Left renal pelvis (tissue), 4 donors: ENCODE data around the gene RANBP3. TPM values are rescaled to one million over a fixed set of nuclear protein-coding genes. Genes with fewer than 3 reads are reported as not detected.
"Not testable (repeated sequence)": the region's sequence is repeated elsewhere in the genome, so short reads cannot be mapped to it uniquely, and the experiment has no call there.

Experiments
- DNase-seq, 4 donors: peaks; one replicate each; pipeline ENCODE4 v3.0.0-alpha.2; 2013; ENCODE audit warnings: low read depth in 4 of 4, low spot score in 3 of 4
- polyA plus RNA-seq, 4 donors: library from polyadenylated mRNA; unstranded; fragments of 120-200 nt; gene quantifications; one replicate each; pipeline ENCODE4 v1.2.1, GENCODE V29; 2013; ENCODE audit not compliant: insufficient read length in 4 of 4

The RANBP3 gene
- polyA plus RNA-seq, 4 donors, result 65.6 to 76.8 (median 69.5) TPM

DNA sequence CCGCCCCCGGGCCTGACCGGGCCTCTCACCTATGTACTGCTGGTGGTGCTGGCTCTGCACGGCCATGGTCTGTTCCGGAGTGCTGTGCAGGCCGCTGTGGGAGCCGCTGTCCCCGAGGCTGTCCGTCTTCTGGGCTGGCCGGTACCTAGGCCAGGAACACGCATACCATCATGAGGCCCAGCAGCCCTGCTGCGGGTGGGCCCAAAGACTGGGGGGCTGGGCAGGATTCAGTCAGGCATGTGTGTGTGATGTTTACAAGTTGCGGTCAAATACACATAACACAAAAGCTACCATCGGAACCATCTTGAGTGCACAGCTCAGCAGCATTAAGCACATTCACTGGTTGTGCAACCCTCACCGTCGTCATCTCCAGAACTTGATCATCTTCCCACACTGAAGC, 32.2 kb upstream of the RANBP3 start:
- no peak for DNase-seq

- no peak for DNase-seq
Observed at GRCh38 chr19:6007866-6008265, 29.9 kb upstream of the RANBP3 start.

DNA sequence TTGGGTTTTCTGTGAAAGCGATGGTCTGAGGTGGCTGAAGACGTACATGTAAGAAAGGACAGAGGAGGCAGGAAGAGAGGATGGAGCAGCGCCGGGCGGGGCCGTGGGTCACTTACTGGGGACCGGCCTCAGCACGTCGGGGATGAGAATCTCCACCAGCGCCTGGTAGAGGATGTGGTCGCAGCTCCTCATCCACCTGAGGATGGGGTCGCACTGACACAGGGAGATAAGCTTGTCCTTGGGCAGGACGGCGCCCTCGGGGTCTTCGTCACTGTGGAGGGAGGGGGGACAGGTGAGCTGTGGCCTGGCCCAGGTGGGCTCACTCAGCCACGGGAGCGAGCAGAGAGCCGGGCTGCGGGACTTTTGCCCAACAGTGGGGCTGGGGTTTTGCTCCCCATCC, 29.0 kb upstream of the RANBP3 start:
- DNase-seq, result no peak

- not testable (repeated sequence) for DNase-seq
Observed at GRCh38 chr19:6006070-6006446, 28.1 kb upstream of the RANBP3 start.

DNA sequence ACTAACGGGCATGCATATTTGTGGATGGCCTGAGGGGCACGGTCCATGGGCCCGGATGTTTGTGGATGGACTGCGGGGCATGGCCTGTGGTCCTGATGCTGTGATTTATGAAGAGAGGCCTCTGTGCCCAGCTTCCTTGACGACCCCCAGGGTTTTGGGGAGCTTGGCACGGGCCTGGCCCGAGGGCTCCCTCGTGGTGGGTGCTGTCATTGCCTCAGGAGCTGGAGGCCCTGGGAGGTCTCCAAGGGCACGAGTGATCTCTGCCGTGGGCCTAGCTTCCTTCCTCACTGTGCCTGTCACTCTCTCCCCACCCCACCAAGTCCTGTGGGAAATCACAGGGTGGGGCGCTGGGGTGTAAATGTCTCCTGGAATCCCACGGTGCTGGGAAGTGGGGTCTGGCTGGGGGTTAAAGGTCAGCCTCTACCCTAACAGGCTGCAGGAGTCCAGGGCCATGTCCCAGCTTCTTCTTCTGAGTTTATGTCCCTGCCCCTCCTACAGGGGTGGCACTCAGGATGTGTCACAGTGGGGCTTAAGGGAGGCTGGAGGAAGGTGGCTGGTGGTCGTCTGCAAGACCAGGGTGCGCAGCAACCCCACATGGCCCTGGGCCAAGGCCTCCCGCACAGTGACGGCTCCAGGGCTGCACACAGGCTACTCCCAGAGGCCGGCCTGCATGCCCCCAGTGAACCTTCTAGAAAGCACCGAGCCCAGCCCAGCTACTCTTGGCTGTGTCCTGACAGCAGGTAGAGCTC, 27.6 kb upstream of the RANBP3 start:
- DNase-seq, result no peak

DNA sequence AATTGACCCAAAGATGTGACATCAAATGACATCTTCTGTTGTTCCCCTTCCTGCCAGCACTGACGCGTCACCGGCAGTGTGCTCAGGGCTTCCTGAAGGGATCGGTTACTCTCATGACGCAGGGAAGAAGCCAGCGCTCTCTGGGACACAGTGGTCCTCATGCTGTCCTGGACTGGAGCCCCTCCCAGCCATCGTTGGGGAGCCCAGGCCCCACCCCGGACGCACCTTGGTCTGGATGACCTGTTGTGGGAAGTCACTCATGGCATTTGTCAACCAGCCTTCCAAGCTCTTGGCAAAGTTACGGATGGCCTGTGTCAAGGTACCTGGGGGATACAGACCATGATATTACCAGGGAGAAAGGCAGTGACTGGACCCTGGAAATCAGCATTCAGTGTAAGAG, 26.0 kb upstream of the RANBP3 start:
- DNase-seq, result no peak

GRCh38 chr19:6002591-6002990, 24.7 kb upstream of the RANBP3 start:
- no peak for DNase-seq

- no peak for DNase-seq
Observed at GRCh38 chr19:6000228-6000847, 22.4 kb upstream of the RANBP3 start.

DNA sequence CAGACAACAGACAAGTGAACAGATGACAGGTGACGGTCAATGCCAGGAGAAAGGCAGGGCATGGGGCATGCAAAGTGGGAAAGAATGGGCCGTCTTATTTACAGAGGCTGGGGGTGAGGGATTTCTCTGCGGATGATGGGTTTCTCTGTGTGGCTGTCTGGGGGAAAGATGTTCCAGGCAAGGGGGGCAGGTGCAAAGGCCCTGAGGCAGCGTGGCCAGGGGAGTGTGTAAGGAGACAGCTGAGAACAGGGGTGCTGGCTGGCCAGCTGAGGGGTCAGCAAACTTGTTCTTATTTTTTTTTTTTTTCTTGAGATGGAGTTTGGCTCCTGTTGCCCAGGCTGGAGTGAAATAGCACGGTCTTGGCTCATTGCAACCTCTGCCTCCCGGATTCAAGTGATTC, 21.8 kb upstream of the RANBP3 start:
- no peak for DNase-seq

DNA sequence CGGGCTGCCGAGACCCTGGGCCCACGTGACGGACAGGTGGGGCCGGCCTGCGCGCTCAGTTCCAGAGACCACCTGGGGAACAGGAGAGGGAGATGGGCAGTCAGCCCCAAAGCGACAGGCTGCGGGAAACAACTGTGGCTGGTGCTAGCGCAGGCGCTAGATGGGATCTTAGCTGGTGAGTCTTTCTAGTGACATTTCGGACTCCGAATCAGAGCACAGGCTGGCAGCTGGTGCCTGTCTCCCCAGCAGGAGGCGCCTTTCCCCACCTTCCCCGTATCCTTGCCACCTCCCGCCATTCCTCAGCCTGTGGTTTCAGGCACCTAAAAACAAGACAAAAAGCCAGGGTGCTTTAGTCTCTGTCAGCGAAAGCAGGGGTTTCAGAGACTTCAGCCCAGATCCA, 19.4 kb upstream of the RANBP3 start:
- no peak for DNase-seq

- no peak for DNase-seq
Observed at GRCh38 chr19:5996623-5997320, 18.8 kb upstream of the RANBP3 start.

- no peak for DNase-seq
Observed at GRCh38 chr19:5996102-5996501, 18.2 kb upstream of the RANBP3 start.

DNA sequence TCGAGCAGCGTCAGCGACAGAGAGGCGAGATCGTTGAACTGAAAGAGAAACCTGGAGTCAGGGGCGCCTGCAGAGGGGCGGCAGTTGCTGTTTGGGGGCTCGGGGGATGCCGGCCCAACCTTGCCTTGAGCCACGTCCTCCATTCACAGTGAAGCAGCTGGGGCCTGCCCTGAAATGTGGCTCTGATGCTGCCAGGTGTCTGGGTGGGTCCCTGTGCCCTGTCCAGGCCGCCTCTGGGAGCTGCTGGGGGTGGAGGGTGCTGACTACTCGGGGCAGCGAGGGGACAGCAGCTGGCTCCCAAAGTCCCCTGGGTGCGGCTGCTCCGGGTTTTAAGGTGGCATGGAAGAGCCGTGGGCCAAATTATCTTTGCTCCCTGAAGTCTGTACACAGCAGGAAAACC, 17.7 kb upstream of the RANBP3 start:
- DNase-seq, result no peak

- no peak for DNase-seq
Observed at GRCh38 chr19:5994405-5995165, 16.6 kb upstream of the RANBP3 start.

DNA sequence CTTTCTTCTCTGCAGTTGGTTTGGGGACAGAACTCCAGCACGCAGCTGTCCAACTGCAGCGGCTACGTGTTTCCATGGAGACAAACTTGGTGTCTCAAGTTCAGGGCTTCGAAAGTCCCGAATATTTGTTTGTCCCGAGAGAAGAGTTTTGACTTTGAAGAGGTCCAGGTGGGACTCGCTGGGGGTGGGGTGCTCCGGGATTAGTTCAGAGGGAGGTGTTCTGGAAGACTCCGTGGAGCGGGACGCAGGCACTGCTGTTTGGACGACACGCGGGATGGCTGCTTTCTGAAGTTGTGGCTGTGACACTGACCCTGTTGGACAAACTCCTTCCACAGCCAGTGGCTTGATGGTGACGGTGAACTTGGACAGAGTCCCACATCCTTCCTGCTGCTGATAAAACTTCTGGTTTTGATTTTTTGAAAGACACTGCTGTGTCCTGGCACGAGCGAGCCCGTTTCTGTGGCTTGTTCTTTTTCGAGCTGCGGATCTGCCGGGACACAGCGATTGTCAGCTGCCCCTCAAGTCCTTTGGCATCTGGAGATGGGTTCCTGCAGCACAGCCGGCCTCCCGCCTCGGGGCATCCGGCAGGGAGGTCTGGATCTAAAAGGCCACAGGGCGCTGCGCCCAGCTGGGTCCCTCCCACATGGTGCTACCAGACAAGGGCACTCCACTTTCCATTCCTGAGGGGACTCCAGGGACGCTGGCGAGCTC, 15.9 kb upstream of the RANBP3 start:
- DNase-seq, result peak in 2 of 4 donors; percentile 53 to 65

- no peak for DNase-seq
Observed at GRCh38 chr19:5993201-5993600, 15.3 kb upstream of the RANBP3 start.

DNA sequence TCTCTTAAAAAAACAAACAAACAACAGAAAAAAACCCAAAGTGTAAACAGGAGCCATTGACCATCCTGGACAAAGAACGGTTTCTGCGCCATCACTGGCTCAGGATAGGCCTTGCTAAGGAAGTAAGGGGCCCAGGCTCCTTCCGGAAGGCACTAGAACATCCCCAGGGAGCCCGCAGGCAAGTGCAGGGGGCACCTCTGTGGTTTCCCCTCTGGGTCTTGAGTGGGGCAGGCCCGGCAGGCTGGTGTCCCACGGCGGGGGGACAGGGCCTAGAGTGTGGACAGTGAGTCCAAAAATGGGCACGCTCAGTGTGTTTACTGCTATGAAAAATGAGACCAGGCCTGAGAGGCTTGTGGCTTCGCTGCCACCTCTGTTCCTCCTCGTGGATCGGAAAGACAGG, 14.8 kb upstream of the RANBP3 start:
- no peak for DNase-seq

- DNase-seq, result no peak
Observed at GRCh38 chr19:5991244-5991838, 13.4 kb upstream of the RANBP3 start.

DNA sequence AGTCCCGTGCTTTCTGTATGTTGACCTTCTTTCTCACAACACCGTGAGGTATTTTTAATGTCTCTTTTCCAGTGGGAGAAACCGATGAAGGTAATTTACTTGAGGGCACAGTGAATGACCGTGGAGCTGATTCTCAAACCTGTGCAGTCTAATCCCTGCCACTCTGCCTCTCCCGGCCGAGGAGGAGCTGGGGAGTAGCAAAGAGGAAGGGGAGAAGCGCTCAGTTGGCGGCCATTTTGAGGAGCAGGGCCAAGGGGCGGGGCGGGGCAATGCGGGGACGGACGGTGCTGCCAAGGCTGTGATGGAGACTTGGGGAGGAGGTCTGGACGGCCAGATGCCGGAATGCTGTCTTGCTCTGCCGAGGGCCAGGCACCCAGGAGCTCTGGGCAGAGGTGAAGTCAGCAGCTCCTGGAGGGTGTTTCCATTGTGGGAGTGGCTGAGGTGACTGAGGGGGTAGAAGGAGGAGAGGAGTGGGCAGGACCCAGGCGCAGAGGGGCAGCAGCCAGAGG, 12.4 kb upstream of the RANBP3 start:
- no peak for DNase-seq
